Karpas-422 (cell line): ENCODE measurements around the gene CC2D1A. TPM values are rescaled to one million over a fixed set of nuclear protein-coding genes. Genes with fewer than 3 reads are reported as not detected.
A peak's percentile ranks its signal among the peaks of the same experiment; 100 is the strongest.

Experiments
- DNase-seq: peaks from one replicate; pipeline ENCODE4 v3.0.0-alpha.2; 2015
- H2AFZ ChIP-seq: fragments of 200-600 bp; sonication (generic); 2 replicates; pipeline ENCODE4 v1.6.1; 2014; ENCODE audit warnings: antibody characterized with exemption, low read length, mixed read lengths
- H3K27ac ChIP-seq: fragments of 200-600 bp; sonication (generic); 2 replicates; pipeline ENCODE4 v1.5.1; 2014; ENCODE audit warnings: mild to moderate bottlenecking, low read length, moderate library complexity
- H3K27me3 ChIP-seq: fragments of 200-600 bp; sonication (generic); 2 replicates; pipeline ENCODE4 v1.6.1; 2014; ENCODE audit warnings: low read length, mixed read lengths
- H3K36me3 ChIP-seq: fragments of 200-600 bp; sonication (generic); 2 replicates; pipeline ENCODE4 v1.6.1; 2014; ENCODE audit warnings: low read length, mixed read lengths; ENCODE audit not compliant: insufficient read depth
- H3K4me1 ChIP-seq: fragments of 200-600 bp; sonication (generic); 2 replicates; pipeline ENCODE4 v1.6.1; 2014; ENCODE audit warnings: mild to moderate bottlenecking, low read length, mixed read lengths
- H3K4me2 ChIP-seq: fragments of 200-600 bp; sonication (generic); 2 replicates; pipeline ENCODE4 v1.6.1; 2014; ENCODE audit warnings: low read length, low read depth, mild to moderate bottlenecking; ENCODE audit not compliant: poor library complexity, severe bottlenecking
- H3K4me3 ChIP-seq: fragments of 200-600 bp; sonication (generic); 2 replicates; pipeline ENCODE4 v1.5.1; 2014; ENCODE audit warnings: mild to moderate bottlenecking, antibody characterized with exemption, low read length, mixed read lengths
- H3K79me2 ChIP-seq: fragments of 200-600 bp; sonication (generic); 2 replicates; pipeline ENCODE4 v1.6.1; 2014; ENCODE audit warnings: mild to moderate bottlenecking, low read length, mixed read lengths
- H3K9ac ChIP-seq: fragments of 200-600 bp; sonication (generic); 2 replicates; pipeline ENCODE4 v1.6.0; 2014; ENCODE audit warnings: low read length
- H3K9me2 ChIP-seq: fragments of 200-600 bp; sonication (generic), shearing (Covaris generic); replicated peaks from 2 replicates; pipeline ENCODE4 v1.6.0; 2014; ENCODE audit warnings: mild to moderate bottlenecking, low read length, moderate library complexity; ENCODE audit not compliant: insufficient read depth
- H3K9me3 ChIP-seq: fragments of 300-700, 200-600 bp; sonication (generic); 2 replicates; pipeline ENCODE4 v1.6.1; 2014; ENCODE audit warnings: low read length, mixed read lengths
- H4K20me1 ChIP-seq: fragments of 200-600 bp; sonication (generic); 2 replicates; pipeline ENCODE4 v1.6.1; 2014; ENCODE audit warnings: mild to moderate bottlenecking, antibody characterized with exemption, low read length, low read depth; ENCODE audit not compliant: insufficient read depth
- total RNA-seq: library from RNA; depleted of rRNA; stranded (reverse); fragments of >200 nt; shearing (Covaris generic); gene quantifications from 2 replicates; pipeline ENCODE4 v1.2.3, GENCODE V29; 2014; ENCODE audit warnings: low replicate concordance

The CC2D1A gene
- total RNA-seq, 1 experiment from 2014 or later: 9.9 TPM

DNA sequence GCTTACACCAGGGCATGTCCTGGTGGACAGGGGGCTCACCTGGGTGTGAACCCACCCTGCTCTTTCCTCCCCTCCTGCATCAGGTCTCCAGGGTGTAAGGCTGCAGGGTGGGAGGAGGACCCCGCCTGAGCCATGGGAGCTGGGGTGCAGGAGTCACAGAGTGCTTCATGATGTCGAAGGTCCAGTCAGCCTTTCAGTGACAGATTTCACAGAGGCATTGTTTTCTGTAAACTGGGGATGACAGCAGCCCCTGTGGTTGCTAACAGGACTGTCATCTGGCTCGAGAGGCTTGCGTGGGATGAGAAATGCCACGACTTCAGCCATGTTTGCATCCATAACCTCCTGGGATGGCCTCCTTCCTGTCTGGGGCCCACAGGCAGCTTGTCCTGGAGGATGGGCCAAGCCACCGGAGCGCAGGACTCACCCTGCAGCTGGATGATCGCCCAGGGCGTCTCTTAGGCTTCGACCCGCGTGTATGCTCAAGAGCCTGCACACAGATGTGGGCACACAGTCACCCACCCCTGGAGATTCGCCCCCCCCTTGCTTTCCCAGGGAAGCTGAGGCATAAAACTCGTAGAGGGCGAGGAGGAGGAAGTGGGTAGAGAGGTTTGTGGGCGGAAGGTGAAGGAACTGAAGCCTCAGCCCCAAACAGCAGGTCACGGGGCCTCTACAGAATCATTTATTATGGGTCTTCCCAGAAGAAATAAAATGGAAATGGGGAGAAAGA, 24.1 kb upstream of the CC2D1A start:
- Histone ChIP-seq H3K9me2 (no peaks in the 10 kb centered on the region), H3K9ac (no peak overlapping the region), H4K20me1 (no peaks in the 10 kb centered on the region), H3K27me3 (no peaks in the 10 kb centered on the region), H3K79me2 (no peaks in the 10 kb centered on the region), H2AFZ (no peak overlapping the region), H3K9me3 (no peaks in the 10 kb centered on the region), H3K27ac (no peak overlapping the region), H3K4me3 (no peak overlapping the region), H3K4me2 (no peak overlapping the region), H3K36me3 (no peaks in the 10 kb centered on the region), H3K4me1 (peaks cover 5% of the 10 kb centered on the region)
- no peak for DNase-seq

DNA sequence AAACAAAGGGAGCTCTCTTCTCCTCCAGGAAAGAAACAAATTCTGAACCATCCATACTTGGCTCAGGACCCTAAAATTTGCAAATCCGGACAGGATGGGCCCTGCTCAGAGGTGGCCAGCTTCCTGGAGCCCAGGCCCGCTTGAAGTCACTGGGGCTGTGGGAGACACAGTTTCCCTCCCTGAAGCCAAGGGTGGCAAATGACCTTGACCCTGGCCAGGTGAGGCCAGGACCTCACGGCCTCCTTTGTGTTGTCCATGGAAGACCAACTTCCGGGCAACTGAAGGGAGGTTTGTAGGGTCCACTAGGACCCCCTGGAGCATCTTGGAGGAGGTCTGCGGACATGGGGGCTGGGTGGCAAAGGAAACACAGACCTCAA, 23.6 kb upstream of the CC2D1A start:
- Histone ChIP-seq H3K4me3 (no peak overlapping the region), H3K4me2 (no peak overlapping the region), H2AFZ (no peak overlapping the region), H3K79me2 (no peaks in the 10 kb centered on the region), H3K9ac (no peak overlapping the region), H3K9me2 (no peaks in the 10 kb centered on the region), H3K27ac (no peak overlapping the region), H4K20me1 (no peaks in the 10 kb centered on the region), H3K36me3 (no peaks in the 10 kb centered on the region), H3K27me3 (no peaks in the 10 kb centered on the region), H3K9me3 (no peaks in the 10 kb centered on the region), H3K4me1 (peaks cover 9% of the 10 kb centered on the region)
- no peak for DNase-seq

DNA sequence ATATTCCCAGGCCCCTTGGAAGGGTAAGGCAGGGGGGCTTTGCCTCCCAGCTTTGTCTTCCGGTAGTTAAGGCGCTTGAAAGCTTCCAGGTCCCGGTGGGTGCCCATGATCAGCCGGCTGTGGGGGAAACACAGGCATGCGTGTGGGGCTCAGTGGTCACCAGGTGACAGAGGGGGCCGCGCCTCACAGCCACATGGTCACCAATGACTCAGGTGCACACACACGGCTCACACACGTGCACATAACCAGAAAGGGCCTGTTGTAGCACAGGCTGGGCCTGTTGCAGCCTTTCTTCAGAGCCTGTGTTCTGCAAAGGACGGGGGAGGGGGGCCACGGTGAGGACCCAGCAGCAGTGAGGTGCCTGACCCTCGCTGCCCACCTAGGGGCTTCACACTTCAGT, 23.2 kb upstream of the CC2D1A start:
- H3K79me2 ChIP-seq: no peaks in the 10 kb centered on the region
- no peaks in the 10 kb centered on the region for H4K20me1 ChIP-seq
- no peak overlapping the region for H3K9ac ChIP-seq
- no peaks in the 10 kb centered on the region for H3K36me3 ChIP-seq
- H3K27me3 ChIP-seq: no peaks in the 10 kb centered on the region
- H2AFZ ChIP-seq: no peak overlapping the region
- no peaks in the 10 kb centered on the region for H3K9me2 ChIP-seq
- no peaks in the 10 kb centered on the region for H3K9me3 ChIP-seq
- no peak overlapping the region for H3K4me2 ChIP-seq
- H3K27ac ChIP-seq: no peak overlapping the region
- H3K4me1 ChIP-seq: peaks cover 12% of the 10 kb centered on the region
- no peak overlapping the region for H3K4me3 ChIP-seq
- DNase-seq: no peak

DNA sequence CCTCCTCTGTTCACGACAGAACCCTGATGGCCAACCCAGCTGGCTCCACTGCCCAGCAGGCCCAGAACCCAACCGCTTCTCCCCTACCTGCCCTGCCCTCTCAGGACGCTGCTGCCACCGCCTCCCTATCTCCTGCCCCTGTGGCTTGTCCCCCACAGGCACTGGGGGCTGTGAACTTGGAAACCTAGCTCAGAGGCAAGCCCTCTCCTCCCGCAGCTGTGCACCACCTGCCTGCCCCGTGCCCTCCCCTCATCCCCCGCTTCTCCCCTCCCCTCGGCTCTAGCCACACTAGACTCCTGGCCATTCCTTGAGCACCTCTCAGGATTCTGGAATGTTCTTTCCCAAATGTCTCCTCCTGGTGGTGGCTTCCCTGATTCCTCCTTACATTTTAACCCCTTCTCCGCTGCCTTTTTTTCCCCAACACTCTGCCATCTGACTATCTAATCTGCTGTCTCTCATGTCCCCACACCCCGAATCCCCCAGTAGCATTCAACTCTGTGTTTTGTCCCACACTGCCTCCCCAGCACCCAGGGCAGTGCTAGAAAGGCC, 22.4 kb upstream of the CC2D1A start:
- H3K4me2 ChIP-seq: no peak overlapping the region
- no peaks in the 10 kb centered on the region for H3K9me3 ChIP-seq
- no peak overlapping the region for H3K4me3 ChIP-seq
- H4K20me1 ChIP-seq: no peaks in the 10 kb centered on the region
- no peak overlapping the region for H3K27ac ChIP-seq
- no peaks in the 10 kb centered on the region for H3K9me2 ChIP-seq
- no peaks in the 10 kb centered on the region for H3K36me3 ChIP-seq
- H3K4me1 ChIP-seq: peaks cover 12% of the 10 kb centered on the region
- H3K79me2 ChIP-seq: no peaks in the 10 kb centered on the region
- no peak overlapping the region for H2AFZ ChIP-seq
- DNase-seq: no peak
- no peaks in the 10 kb centered on the region for H3K27me3 ChIP-seq
- H3K9ac ChIP-seq: no peak overlapping the region

DNA sequence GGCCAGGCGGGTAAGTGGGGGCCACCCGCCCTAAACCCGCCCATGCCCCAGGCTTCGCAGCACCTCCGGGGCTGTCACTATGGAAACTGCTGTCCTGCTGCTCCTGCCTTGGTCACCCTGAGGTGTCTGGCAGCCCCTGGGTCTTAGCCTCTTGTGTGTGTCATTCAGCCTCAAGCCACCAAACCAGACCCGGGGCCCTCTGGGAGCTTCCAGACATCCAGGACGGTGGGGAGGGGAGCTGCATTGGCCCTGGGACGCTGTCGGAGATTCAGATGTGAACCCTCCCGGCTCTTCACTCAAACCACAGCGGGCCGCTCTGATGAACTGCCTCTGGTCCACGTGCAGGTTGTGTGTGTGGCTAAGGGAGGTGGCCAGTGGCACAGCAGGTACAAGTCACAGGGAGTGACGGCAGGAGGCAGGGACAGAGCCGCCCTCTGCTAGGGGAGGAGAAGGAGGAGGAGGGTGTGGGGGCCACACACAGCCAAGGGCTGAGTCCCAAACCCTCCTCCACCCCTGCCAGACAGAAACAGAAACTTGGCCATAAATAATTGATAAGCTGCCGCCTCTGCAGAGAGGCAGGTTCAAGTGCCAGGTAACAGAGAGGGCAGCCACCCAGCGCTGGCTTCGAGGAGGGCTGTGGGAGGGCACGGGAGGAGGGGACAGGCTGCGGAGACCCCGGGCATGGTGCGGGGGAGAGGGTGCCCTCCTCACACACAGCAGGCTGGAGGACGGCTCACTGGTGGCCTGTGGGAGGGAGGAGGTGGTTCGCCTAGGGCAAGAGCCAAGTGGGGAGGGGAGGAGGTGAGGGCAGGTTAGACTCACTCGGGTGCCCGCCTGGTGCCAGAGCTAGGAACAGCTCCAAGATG, 21.0 kb upstream of the CC2D1A start:
- peaks cover 12% of the 10 kb centered on the region for H3K4me1 ChIP-seq
- H2AFZ ChIP-seq: no peak overlapping the region
- H3K27ac ChIP-seq: no peak overlapping the region
- no peak overlapping the region for H3K4me3 ChIP-seq
- no peak overlapping the region for H3K4me2 ChIP-seq
- H3K36me3 ChIP-seq: no peaks in the 10 kb centered on the region
- DNase-seq: no peak
- H3K79me2 ChIP-seq: no peaks in the 10 kb centered on the region
- H4K20me1 ChIP-seq: no peaks in the 10 kb centered on the region
- no peaks in the 10 kb centered on the region for H3K27me3 ChIP-seq
- H3K9me3 ChIP-seq: no peaks in the 10 kb centered on the region
- H3K9me2 ChIP-seq: no peaks in the 10 kb centered on the region
- no peak overlapping the region for H3K9ac ChIP-seq

DNA sequence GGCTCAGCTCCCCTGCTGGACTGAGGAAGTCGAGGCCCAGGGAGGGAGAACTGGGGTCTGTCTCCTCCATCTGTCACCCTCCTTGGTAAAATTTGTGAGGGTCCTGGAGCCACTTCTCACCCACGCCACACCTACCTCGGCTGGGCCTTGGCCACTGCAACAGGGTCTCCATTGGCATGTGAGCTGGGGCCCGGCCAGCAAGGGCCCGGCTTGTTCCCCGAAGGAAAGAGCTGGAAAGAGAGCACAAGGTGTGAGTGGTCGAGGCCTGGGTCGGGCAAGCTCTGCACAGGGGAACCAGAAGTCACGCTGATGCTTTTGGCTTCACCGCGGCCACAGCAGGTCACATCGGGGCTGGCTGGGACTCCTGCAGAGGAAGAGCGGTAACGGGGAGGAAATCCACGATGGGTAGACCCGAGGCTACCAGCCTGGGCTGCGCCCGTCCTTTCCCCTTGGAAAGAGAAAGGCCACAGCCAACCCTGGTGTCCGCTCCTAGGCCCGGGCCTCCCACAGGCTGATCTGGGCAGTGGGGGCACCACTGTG, 20.1 kb upstream of the CC2D1A start:
- no peak overlapping the region for H2AFZ ChIP-seq
- H3K27ac ChIP-seq: no peak overlapping the region
- no peaks in the 10 kb centered on the region for H3K27me3 ChIP-seq
- no peaks in the 10 kb centered on the region for H3K79me2 ChIP-seq
- H3K9ac ChIP-seq: no peak overlapping the region
- DNase-seq: no peak
- H4K20me1 ChIP-seq: no peaks in the 10 kb centered on the region
- no peak overlapping the region for H3K4me3 ChIP-seq
- H3K4me1 ChIP-seq: peaks cover 7% of the 10 kb centered on the region
- no peaks in the 10 kb centered on the region for H3K9me3 ChIP-seq
- no peaks in the 10 kb centered on the region for H3K36me3 ChIP-seq
- no peaks in the 10 kb centered on the region for H3K9me2 ChIP-seq
- H3K4me2 ChIP-seq: no peak overlapping the region

DNA sequence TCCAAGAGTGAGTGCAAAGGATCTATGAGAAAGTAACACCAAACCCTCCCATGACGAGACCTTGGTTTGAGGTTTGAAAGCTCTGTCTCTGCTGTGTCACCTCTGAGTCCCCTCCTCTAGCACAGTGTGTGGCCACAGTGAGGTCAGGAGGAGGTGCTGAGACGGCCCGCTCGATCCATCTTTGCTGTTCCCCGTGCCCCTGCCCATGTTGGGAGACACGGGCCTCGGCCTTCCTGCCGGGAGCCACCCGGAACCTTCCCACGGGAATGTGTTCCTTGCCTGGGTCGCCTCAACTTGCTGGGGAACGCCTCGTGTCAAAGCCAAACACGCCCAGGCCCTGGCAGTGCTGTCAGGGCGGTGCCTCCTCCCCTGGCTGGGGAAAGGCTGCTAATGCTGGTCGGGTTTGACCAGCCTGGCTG, 19.0 kb upstream of the CC2D1A start:
- peaks cover 7% of the 10 kb centered on the region for H3K4me1 ChIP-seq
- DNase-seq: no peak
- H3K79me2 ChIP-seq: no peaks in the 10 kb centered on the region
- H3K9ac ChIP-seq: no peak overlapping the region
- no peak overlapping the region for H3K27ac ChIP-seq
- no peak overlapping the region for H3K4me2 ChIP-seq
- no peak overlapping the region for H3K4me3 ChIP-seq
- H4K20me1 ChIP-seq: no peaks in the 10 kb centered on the region
- no peaks in the 10 kb centered on the region for H3K9me3 ChIP-seq
- H3K27me3 ChIP-seq: no peaks in the 10 kb centered on the region
- no peaks in the 10 kb centered on the region for H3K36me3 ChIP-seq
- no peak overlapping the region for H2AFZ ChIP-seq
- no peaks in the 10 kb centered on the region for H3K9me2 ChIP-seq

DNA sequence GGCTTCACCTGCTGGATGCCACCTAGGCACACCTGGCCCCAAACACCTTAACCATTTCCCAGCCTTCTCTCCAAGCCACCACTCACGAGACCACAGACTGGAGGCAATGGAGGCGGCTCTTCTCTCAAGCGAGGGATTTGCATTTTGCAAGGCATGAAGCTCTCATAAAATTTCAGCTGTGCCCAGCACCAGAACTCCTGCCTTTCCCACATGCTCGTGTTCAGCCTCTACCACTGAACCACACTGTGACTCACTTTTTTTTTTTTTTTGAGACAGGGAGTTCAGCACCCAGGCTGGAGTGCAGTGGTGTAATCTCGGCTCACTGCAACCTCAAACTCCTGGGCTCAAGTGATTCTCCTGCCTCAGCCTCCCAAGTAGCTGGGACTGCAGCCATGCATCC, 18.5 kb upstream of the CC2D1A start:
- no peaks in the 10 kb centered on the region for H3K9me3 ChIP-seq
- H3K9me2 ChIP-seq: no peaks in the 10 kb centered on the region
- no peaks in the 10 kb centered on the region for H3K79me2 ChIP-seq
- no peak overlapping the region for H3K4me3 ChIP-seq
- no peak overlapping the region for H2AFZ ChIP-seq
- no peak overlapping the region for H3K27ac ChIP-seq
- H3K4me2 ChIP-seq: no peak overlapping the region
- peaks cover 7% of the 10 kb centered on the region for H3K4me1 ChIP-seq
- no peaks in the 10 kb centered on the region for H3K27me3 ChIP-seq
- H3K36me3 ChIP-seq: no peaks in the 10 kb centered on the region
- no peak overlapping the region for H3K9ac ChIP-seq
- no peaks in the 10 kb centered on the region for H4K20me1 ChIP-seq
- DNase-seq: peak; percentile 51
